ENCODE data around the gene ARMC2. TPM values are rescaled to one million over a fixed set of nuclear protein-coding genes. Genes with fewer than 3 reads are reported as not detected.
"Not testable (repeated sequence)": the region's sequence is repeated elsewhere in the genome, so short reads cannot be mapped to it uniquely, and the experiment has no call there.

Gene ARMC2
- polyA plus RNA-seq, 12 donors, result 4.4 to 13.9 (median 8.2) TPM; not detected in 2

- no peak for DNase-seq
These were observed 23.9 kb downstream of the ARMC2 start for GRCh38 chr6:108872141-108872557.

DNA sequence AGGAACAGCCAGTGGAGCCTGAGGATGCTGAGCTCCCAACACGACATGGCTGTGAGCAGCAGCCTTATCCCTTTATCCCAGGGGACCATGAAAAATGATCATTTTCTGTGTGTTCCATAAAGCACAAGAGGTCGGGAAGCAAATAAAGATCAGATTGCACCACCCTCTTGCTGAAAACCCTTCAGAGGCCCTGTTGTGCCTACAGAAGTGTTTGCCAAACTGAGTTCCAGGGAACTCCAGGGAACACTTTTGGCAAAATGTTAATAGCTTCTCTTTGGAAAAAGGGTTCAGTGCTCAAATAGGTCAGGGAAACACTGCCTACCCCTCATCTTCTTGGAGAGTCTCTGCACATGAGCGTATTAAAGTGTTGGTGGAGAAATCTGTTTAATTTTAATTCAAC, 24.4 kb downstream of the ARMC2 start:
- no peak for DNase-seq

- DNase-seq, result no peak
These were observed 25.0 kb downstream of the ARMC2 start for GRCh38 chr6:108873251-108873650.

DNA sequence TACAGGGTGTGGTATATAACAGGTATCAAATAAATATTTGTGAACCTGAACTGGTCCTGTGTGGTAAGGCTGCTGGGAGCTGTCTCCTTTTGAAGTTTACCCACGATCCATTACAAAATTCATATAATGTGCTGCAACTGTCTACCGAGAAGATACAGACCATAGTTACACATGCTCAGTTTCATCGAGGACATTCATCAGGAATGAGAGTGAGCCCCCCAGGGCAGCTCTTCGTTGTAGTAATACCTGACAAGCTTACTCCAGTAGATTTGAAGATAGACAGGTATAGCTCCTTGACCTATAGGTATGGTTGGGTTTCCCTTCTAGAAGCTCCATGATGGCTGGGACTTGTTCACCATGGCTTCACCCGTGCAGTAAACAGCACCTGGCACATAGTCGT, 25.7 kb downstream of the ARMC2 start:
- DNase-seq, result no peak

DNA sequence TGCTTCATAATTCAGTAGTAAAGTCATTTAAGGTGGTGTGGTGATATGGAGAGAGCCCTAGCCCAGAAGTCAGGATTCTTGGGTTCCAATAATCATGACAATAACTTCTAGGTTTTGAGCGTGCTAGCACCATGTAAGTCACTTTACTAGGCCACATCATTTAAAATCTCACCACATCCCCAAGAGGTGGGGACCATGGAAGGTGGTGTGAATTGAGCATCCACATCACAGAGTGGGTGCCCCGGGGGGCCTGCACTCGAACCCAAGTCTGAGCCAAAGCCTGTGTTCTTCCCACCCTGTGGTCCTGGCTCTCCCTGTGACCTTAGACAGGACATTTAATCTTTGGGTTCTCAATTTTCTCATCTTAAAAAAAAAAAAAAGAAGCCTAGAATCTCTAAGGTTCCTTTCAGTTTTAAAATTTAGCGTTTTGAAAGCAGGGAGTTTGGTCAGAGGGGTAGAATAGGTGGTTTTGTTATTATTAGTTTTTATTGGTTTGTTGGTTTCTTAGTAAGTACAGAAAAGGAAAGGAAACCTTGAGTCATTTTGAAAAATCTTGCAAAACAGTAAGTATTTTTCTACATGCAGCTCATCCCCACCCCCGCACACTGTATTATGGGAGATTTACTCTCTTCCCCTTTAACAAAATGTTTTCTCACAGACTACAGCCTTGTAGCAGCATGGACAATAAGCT, 26.4 kb downstream of the ARMC2 start:
- DNase-seq, result no peak

DNA sequence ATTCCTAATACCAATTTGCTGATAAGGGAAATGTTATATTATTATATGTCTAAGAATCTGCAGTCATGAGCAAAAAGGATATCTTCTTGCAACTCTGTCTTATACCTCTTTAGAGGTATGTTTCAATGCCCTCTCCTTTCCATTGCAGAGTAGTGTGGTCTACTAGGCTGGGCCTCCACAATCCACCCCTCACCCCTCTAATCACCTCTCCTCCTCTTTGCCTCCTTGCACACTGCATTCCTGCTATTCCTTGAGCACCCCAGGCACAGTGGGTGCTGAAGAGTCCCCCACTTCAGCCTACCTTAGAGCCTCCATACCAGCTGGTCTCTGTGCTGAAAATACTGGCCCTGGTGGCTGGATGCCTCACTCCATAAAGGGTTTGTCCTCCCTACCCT, 26.9 kb downstream of the ARMC2 start:
- no peak for DNase-seq

DNA sequence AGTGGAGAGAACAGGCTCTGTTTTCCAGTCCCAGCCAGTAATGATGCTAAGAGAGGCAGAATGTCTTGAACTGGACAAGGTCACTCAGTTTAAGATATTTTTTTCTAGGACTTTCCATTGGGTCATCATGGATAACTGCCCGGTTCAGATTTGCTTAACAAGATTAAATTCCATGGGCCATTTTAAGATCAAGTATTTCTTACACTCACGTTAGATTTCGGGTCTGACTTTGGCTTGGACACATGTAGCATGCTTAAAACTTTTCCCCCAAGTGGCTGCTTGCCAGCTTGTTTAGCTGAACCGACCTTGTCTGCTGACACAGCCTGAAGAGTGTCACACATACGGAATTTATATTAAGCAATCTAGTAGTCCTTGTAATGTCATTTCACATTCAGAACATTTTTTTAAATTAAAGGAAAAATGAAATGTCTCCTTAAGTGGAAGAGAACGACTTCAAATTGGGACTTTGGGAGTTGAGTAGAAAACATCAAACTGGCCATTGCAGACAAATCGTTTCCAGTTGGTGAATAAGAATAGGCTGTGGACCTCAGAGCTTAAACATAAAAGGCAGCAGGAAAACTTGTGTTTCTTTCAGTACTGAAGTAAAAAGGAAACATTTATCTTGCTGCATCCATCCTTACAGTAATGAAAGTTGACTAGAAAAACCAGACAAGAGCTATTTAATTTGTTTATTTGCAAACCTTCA, 29.0 kb downstream of the ARMC2 start:
- DNase-seq, result peak; percentile 84

GRCh38 chr6:108878942-108879341, 30.7 kb downstream of the ARMC2 start:
- DNase-seq, result no peak

DNA sequence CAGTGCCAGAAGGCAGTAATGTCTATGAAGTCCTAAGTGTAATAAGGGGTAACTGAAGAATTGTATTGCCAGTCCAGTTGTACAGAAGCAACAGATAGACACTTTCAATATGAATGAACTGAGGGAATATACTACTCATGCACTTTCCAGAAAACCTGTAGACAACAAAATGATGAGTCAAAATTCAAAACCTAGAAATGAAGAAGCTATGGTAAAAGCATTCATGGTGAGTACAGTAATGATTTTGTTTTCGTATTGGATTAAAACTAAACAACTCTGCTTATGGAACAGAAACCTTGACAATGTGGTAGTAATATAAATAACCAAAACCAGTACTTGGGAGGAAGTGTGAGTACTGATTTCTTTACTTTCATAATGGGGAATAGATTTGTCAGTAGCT, 35.0 kb downstream of the ARMC2 start:
- no peak for DNase-seq

DNA sequence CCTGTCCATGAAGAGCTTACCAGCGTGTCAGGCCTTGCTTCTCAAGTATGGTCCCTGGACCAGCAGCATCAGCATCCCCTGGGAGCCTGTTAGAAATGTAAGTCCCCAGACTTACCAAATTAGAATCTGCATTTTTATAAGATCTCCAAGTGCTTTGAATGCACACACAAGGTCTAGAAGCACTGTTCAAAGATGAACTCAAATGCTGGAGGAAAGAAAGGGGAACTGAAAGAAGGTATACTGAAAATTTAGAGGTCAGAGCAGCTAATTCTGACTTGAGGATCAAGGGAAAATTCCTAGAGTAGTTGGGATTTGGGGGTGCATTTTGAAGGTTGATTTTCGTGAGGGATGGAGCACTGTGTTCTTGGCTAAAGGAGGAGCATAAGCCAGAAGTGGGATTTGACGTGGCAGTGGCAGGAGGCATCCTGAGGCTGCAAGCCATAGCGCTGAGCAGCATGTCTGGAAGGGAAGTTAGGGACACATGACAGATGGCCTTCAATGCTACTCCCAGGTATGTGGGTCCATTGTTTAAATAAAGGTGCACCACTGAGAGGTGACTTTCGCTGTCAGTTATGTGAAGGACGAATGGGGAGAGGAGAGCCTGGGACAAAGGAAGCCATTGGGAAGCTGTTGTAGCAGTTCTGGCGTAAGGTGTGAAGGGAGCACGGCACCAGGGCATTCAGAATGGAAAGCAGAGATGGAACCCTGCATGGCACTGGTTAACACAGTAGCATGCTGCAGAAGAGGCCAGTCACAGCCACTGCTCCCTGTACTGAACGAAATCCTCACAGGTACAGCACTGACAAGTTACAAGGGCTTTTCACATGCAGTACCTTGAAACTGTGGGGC, 36.2 kb downstream of the ARMC2 start:
- DNase-seq, result no peak

- DNase-seq, result no peak
These were observed 39.8 kb downstream of the ARMC2 start for GRCh38 chr6:108888052-108888451.

DNA sequence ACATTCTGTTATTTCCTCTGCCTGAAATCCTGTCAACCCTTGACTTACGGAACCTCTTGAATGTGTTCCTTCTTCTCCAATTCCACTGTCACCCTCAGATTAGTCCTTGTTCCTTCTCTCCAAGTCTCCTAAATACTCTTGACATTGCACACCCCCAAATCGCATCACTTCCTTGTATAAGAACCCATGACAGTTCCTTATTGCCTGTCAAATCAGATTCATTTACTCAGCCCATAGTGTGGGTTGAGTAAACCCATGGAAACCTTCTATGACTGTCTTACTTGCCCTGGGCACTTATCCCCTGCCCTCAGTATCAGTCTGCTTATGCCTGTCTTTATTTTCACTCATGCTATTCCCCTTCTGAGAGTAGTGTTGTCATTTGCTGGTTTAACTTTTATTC, 40.5 kb downstream of the ARMC2 start:
- no peak for DNase-seq

GRCh38 chr6:108890898-108891297, 42.7 kb downstream of the ARMC2 start:
- DNase-seq, result not testable (repeated sequence)

DNA sequence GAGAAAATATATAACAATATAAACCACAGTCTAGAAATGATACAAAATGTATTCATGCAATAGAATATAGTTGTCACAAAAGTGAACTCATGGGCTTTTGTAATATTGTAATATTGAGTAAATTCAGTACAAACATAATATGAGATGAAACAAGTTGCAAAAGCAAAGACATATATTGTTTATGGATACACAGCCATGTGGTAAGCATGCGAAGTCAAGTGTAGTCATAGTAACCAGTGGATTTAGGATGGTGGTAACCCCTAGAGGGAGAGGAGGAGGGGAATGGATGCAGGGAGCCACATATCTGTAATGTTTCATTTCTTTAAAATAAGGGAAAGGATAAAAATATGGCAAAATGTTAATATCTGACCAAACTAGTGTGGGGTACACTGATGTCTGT, 47.3 kb downstream of the ARMC2 start:
- no peak for DNase-seq

DNA sequence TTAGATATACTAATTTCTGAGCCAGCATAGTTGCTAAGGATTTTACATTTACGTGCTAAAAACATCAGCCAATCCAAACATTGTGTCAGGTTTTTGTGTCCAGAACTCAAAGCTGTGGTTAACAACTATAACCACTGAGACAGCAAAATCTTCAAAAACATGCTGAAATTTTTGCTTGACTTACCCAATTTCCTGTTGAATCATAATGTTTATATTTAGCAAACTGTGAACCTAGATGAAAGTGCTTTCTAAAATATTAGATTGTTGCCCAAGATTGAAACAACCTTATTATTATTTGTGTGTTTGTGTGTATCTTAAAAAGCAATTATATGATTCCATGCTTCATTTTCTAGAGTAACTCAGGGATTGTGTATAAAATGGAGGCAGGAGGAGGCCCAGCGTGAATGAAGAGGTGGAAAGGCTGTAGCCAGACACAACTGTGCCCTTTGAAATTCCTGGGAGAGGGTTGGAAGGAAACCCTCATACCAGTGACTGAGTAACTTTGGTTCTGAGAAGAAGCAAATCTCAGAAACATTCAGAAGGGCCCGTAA, 48.0 kb downstream of the ARMC2 start:
- DNase-seq, result no peak

GRCh38 chr6:108897371-108897770, 49.1 kb downstream of the ARMC2 start:
- no peak for DNase-seq

- no peak for DNase-seq
These were observed 54.2 kb downstream of the ARMC2 start for GRCh38 chr6:108902382-108902792.

GRCh38 chr6:108903796-108904195, 55.6 kb downstream of the ARMC2 start:
- no peak for DNase-seq

DNA sequence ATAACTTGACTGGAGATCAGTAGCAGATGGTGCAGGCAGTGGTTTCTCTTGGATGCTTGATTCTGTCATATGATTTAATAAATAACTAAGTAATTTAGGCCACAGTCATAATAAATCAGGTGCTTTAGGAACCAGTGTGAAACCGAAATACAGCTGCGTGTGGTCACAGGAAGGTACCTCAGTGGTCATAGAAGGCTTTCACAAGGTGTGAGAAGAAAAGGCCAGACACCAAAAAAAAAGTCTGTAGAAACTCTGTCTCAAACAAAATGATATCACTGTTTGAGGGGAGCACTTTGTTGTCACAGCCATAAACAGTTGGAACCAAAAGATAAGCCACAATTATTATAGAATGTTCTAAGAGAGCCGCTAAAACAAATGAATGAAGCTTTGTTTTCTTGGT, 56.5 kb downstream of the ARMC2 start:
- DNase-seq, result no peak

DNA sequence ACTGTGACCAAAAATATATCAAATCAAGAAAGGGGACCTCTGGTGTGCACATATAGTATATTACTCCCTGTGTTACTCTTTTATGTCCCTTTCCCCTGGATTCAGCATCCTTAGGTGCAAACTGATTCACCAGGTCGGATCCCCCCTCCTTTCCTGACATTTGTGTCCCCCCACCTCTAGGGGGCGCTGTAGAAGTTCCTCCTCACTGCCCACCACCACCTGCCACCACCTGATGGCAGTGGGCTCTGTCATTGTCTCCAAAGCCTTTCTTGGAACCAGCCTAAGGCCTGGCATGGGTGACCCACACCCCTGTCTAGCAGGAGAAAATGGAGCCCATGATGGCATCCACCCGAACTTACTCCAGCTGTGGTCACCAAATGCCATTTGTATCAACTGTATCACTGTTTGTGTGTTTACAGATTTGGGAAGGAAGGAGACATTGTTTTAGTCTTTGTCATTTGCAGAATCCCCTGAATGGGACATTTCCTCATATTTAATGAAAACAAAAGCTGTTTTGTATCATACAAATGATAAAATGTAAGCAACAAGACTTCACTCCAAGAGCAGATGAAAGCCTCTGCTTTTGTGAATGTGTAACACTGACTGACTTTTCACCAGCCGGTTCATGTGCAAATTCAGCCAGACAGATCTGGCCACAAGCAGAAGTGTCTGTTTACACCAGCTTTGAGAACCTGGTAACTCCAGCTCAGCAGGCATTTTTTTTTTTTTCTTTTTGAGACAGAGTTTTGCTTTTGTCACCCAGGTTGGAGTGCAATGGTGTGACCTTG, 66.2 kb downstream of the ARMC2 start:
- DNase-seq, result no peak

GRCh38 chr6:108915258-108915657, 67.0 kb downstream of the ARMC2 start:
- no peak for DNase-seq

Data from muscle of arm (tissue), 12 donors.